ENCODE results near the gene ZNF675.

DNA sequence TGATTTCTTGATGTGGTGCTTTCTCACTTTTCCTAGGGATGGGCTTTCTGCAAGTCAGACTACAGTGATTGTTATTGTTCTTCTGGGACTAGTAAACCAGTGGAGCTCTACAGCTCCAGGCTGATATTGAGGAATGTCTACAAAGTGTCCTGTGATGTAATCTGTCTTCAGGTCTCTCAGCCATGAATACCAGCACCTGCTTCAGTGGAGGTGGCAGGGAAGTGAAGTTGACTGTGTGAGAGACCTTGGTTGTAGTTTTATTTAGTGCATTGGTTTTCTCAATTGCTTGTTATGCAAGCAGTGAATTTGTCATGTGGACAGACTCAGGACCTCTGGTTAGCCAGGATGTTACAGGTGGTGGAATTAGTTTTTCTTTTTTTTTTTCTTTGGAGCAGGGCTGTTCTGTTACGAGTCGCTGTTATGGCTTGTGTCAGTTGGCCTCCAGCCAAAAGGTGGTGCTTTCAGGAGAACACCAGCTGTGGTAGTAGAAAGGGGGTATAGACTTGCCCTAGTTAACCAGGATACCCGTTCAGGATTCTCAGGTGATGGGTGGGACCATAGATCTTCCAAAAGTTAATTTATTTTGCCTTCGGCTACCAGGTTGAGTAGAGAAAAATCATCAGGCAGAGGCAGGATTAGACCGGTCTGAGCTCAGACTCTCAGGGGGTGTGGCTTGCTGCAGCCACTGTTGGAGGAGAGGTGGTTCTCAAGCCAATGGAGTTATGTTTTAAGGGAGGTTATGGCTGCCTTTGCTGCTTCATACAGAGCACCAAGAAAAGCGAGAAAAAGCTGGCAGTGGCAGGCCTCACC, 11.9 kb upstream of the ZNF675 start:
- TF ChIP-seq, protein P1, sequence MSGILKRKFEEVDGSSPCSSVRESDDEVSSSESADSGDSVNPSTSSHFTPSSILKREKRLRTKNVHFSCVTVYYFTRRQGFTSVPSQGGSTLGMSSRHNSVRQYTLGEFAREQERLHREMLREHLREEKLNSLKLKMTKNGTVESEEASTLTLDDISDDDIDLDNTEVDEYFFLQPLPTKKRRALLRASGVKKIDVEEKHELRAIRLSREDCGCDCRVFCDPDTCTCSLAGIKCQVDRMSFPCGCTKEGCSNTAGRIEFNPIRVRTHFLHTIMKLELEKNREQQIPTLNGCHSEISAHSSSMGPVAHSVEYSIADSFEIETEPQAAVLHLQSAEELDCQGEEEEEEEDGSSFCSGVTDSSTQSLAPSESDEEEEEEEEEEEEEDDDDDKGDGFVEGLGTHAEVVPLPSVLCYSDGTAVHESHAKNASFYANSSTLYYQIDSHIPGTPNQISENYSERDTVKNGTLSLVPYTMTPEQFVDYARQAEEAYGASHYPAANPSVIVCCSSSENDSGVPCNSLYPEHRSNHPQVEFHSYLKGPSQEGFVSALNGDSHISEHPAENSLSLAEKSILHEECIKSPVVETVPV (CRISPR knock-in tag; IDR thresholded peaks at IDR 0.05): no peak
- TF ChIP-seq ZC3H10 (CRISPR knock-in tag; IDR thresholded peaks at IDR 0.05): no peak

Data from SK-N-SH treated with all-trans-retinoic acid at 6 μM for 48 hours (cell line).